Endothelial cell of hepatic sinusoid (primary cell): ENCODE measurements around the gene SUMF2.
"Not testable (repeated sequence)": the region's sequence is repeated elsewhere in the genome, so short reads cannot be mapped to it uniquely, and the experiment has no call there.

Experiments
- in situ Hi-C: cut with HindIII; loops from 2 replicates; pipeline ENCODE4 v1.10.0; 2017; ENCODE audit warnings: low sequenced_read_pairs

Gene SUMF2

DNA sequence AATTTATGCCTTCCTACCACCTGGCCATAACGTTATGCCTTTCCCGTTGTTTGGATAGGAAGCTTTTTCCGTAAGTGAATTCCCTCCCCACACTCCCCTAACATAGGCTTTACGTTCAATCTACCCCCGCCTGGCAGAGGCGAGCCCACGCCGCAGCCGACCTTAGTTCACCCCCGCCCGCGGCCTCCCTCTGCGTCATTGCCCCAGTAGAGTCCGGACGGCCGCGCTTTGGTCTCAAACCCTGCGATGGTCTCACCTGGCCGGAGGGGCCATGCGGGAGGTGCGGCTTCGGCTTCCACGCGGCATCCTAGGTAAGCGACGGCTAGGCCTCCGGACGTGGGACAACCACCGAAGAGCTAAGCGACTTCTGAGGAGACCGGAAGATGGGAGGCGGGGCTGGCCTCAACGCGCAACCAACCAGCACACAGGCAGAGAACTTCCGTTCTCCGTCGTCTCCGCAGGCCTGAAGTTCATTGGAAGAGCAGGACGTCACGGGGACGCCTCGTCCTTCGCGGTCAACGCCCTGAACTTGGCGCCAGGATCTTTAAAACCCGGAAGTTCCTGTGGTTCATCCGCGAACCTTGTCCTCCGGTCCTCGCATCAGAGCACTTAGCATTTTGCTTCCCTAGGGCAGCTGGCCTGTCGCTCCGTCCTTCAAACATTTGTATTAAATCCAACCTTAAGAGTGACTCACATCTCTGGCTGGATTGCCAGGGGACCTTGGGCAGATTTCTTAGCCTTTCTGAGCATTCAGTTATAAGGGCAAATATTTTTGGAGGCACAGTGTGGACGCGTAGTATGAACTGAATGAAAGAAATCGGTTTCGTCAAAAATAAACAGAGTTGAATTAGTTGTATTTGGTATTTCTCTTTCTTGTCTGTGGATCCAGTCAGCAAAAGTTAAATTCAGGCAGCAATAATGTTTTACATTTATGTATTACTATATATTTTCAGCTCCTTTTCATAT lies 42.3 kb downstream of the SUMF2 start, which contains the start of gene CHCHD2:
Gene CHCHD2, minus strand, starts transcription at position 369 of the 966 bp plus-strand sequence. Its CDS starts 63 bp downstream, at position 306.
- in situ Hi-C loops = no loop called here

DNA sequence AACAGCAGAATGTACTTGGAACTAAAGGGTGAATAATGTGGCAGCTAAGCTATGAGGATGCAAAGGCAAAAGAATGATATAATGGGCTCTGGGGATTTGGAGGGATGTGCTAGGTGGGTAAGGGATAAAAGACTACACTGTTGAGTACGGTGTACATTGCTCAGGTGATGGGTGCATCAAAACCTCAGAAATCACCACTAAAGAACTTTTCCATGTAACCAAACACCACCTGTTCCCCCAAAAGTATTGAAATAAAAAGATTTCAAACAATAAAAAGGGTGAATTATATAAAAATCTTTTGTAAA lies 43.8 kb downstream of the SUMF2 start:
- in situ Hi-C loops = no loop called here

DNA sequence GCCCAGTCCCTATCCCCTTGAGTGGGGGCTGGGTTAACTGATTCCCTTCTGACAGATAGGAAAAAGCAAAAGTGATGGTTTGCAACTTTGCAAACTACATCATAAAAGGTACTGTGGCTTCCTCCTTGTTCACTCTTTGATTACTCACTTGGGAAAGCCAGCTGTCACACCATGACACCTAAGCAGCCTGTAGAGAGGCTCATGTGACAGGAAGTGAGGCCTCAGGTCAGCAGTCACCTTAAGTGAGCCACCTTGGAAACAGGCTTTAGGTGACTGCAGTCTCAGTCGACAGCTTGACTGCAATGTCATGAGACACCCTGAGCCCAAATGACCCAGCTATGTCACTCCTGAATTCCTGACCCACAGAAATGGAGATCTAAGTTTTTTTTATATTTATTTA lies 46.5 kb downstream of the SUMF2 start:
- in situ Hi-C loops = no loop called here

DNA sequence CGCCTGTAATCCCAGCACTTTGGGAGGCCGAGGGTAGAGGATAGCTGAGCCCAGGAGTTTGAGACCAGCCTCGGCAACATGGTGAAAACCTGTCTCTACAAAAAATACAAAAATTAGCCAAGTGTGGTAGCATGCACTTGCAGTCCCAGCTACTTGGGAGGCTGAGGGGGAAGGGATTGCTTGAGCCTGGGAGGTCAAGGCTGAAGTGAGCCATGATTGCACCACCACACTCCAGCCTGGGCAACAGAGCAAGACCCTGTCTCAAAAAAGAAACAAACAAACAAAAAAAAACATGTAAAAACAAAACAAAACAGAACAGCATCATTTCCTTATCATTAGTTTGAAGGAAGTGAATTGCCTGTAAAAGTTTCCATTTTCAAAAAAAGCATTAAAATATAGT lies 48.2 kb downstream of the SUMF2 start:
- in situ Hi-C loops = not testable (repeated sequence)

DNA sequence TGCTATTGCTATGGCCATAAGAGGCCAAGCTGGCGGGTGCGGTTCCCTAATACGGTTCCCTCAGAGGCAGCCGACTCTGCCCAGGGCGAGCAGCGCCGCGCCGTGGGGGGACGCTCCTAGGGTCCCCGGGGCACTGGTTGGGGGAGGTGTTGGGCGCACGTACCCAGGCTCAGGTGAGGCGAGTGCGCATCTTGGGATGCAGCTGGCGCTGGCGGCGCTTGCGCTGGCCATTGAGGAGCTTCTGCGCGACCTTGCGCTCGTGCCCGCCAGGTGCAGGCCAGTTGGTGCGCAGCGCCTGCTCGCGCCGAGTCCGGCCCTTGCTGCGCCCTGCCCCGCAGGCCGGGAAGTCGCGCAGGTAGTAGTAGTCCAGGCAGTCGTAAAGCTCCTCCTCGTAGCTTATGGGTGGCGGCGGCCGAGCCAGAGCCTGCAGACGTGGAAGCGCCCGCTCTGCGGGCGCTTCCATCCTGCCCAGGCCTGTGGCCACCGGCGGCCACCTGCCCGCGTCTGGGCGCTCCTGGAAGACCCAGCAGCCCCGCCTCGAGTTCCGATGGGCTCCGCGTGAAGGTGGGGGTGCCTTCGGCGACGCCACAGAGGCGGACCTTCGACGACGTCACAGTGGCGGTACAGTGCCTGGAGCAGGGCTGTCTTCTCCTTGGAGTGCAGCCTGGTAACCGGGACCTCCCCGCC lies 51.9 kb downstream of the SUMF2 start, which contains the start of gene NUPR2:
Gene NUPR2, minus strand, starts transcription at position 566 of the 687 bp plus-strand sequence. Its CDS starts 103 bp downstream, at position 463.
- in situ Hi-C loops = no loop called here

DNA sequence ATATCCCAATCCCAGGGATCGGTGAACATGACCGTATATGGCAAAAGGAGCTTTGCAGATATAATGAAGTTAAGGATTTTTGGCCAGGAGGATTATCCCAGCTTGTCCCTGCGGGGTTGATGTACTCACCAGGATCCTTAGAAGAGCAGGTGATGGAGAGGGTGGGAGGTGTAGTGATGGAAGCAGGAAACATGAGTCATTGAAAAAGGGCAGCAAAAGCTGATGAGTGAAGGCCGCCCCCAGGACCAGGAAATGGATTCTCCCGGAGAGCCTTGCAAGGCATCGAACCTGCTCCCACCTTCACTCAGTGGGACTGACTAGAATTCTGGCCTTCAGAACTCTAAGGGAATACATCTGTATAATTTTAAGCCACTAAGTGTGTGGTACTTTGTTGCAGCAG lies 57.4 kb downstream of the SUMF2 start:
- in situ Hi-C loops = no loop called here

DNA sequence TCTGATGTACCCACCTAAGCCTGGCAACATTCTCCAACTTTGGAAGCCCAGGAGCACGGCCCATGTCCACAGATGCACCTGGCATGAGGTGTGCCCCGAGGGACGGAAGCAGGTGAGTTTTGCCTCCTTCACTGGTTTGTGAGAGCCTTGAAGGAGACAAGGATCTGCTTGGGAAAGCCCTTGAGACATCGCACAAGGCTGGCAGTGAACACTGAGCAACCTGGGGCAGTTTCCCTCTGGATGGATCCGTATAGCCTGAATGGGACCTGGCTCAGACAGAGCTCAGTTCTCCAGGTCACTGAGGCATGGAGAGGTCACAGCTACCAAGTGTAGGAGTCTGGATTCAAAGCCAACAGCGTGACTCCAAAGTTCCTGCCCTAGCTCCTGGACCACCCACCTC lies 60.9 kb downstream of the SUMF2 start:
- in situ Hi-C loops = no loop called here

DNA sequence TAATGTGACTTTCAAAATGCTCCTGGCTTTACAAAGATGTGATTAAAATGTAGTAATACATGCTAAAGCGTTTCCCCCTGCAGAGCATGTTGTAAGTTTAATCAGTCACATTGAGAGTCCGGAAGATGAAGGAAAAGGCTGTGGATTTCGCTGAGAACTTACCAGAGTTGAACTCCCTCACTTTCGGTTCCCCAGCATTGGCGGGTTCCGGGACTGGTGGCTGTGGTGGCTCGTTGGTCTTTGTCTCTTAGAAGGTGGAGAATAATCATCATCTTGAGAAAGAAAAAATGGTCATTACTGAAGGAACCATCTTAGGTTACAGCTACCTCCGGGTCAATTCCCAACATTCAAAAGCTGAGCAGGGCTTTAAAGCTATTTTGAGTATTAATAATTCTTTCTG lies 61.7 kb downstream of the SUMF2 start:
- in situ Hi-C loops = no loop called here

DNA sequence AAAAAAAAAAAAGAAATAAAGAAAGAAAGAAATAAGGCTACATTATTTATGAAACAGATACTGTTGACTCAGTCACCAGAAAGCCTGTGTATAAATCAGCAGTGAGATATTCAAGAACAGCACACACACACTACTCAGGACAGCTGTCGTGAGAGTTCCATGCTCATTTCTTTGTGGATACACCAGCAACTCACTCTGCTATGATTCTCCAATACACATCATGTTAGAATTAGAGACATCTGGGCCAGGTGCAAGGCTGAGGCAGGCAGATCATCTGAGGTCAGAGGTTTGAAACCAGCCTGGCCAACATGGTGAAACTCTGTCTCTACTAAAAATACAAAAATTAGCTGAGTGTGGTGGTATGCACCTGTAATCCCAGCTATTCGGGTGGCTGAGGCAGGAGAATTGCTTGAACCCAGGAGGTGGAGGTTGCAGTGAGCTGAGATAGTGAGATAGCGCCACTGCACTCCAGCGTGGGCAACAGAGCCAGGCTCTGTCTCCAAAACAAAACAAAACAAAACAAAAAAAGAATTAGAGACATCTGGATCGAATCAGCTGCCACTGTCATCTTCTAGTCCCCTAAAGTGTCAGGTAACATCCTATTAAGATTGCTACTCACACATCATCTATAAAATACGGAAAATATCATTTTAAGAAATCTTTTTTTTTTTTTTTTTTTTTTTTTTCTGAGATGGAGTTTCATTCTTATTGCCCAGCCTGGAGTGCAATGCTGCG lies 63.3 kb downstream of the SUMF2 start:
- in situ Hi-C loops = no loop called here
